CD4-positive, alpha-beta T cell (primary cell): ENCODE measurements around the gene GRB14. TPM values are rescaled to one million over a fixed set of nuclear protein-coding genes. Genes with fewer than 3 reads are reported as not detected.

Source experiments
- ATAC-seq: fragments of 200-7000 bp; cut with Tn5 transposase; one replicate; pipeline ENCODE4 v1.10.0; 2022; ENCODE audit warnings: mild to moderate bottlenecking; ENCODE audit not compliant: poor library complexity
- CTCF ChIA-PET: fragments of 350-600 bp; sonication (Branson Sonifier 250); formaldehyde crosslinking; loops from one replicate; lab custom pipeline; 2021; ENCODE audit warnings: antibody characterized with exemption, inconsistent platforms; lab: Charles Lee
- POLR2A ChIA-PET: fragments of 350-600 bp; sonication (Branson Sonifier 250); formaldehyde crosslinking; loops from one replicate; lab custom pipeline; 2021; ENCODE audit warnings: antibody characterized with exemption, inconsistent platforms; lab: Charles Lee
- DNase-seq, 14 experiments: peaks; one replicate each; pipeline ENCODE4 v3.0.0-alpha.2; 2013 to 2020; ENCODE audit warnings: mixed read lengths in 2 of 14
- H3K27ac ChIP-seq, 2 donors: one replicate each; pipeline versions ENCODE4 v1.5.1 to v1.7.0; 2013; ENCODE audit warnings: low read length in 2 of 2, low read depth in 1 of 2, mild to moderate bottlenecking in 1 of 2
- H3K27me3 ChIP-seq, 2 experiments: 1 replicate in 1 of 2; 2 replicates in 1 of 2; pipeline versions ENCODE4 v1.6.1 to v1.7.0; 2013; ENCODE audit warnings: low read length in 2 of 2, control low read depth in 1 of 2, mild to moderate bottlenecking in 1 of 2, moderate library complexity in 1 of 2; ENCODE audit not compliant: insufficient read depth in 2 of 2, control insufficient read depth in 1 of 2
- H3K36me3 ChIP-seq: one replicate; pipeline ENCODE4 v1.6.1; 2013; ENCODE audit warnings: low read length, control low read depth; ENCODE audit not compliant: insufficient read depth
- H3K4me1 ChIP-seq: one replicate; pipeline ENCODE4 v1.6.1; 2013; ENCODE audit warnings: low read length, control low read depth; ENCODE audit not compliant: insufficient read depth
- H3K4me3 ChIP-seq: one replicate; pipeline ENCODE4 v1.5.1; 2013; ENCODE audit warnings: mild to moderate bottlenecking, low read length, moderate library complexity
- H3K9me3 ChIP-seq, 2 experiments: 1 replicate in 1 of 2; 2 replicates in 1 of 2; pipeline versions ENCODE4 v1.6.1 to v1.7.0; 2013; ENCODE audit warnings: low read length in 2 of 2, mild to moderate bottlenecking in 2 of 2, control low read depth in 1 of 2, moderate library complexity in 1 of 2; ENCODE audit not compliant: control insufficient read depth in 1 of 2, insufficient read depth in 1 of 2
- H3K27ac Mint-ChIP-seq: one replicate; pipeline ENCODE4 v1.8.0; 2020; ENCODE audit warnings: mixed read lengths
- H3K27me3 Mint-ChIP-seq: one replicate; pipeline ENCODE4 v1.8.0; 2021; ENCODE audit warnings: mixed read lengths
- H3K36me3 Mint-ChIP-seq: one replicate; pipeline ENCODE4 v1.8.0; 2021; ENCODE audit warnings: low read depth, mixed read lengths
- H3K4me1 Mint-ChIP-seq: one replicate; pipeline ENCODE4 v1.8.0; 2021; ENCODE audit warnings: low read depth, mixed read lengths
- H3K4me3 Mint-ChIP-seq: one replicate; pipeline ENCODE4 v1.8.0; 2020; ENCODE audit warnings: mild to moderate bottlenecking, mixed read lengths
- H3K9me3 Mint-ChIP-seq: one replicate; pipeline ENCODE4 v1.8.0; 2020; ENCODE audit warnings: mixed read lengths
- intact Hi-C, 2 experiments: fragments of 100-400 bp; cut with DNase I in 1 of 2; cut with micrococcal nuclease in 1 of 2; formaldehyde crosslinking; loops; one replicate each; pipeline versions ENCODE4 v1.15.1 to v1.9.0; 2023 to 2025; cut with DNase I, micrococcal nuclease
- total RNA-seq, 174 experiments: library from RNA in 2 of 174; stranded (reverse) in 2 of 174; gene quantifications; one replicate each; pipeline ENCODE4 v1.2.3 and lab custom pipeline; 2021 to 2026
- TF ChIP-seq, protein P1 (sequence below): fragments of 200-600 bp; IDR thresholded peaks from one replicate; pipeline ENCODE4 v1.8.0; 2022; ENCODE audit warnings: antibody characterized with exemption, mild to moderate bottlenecking

Gene GRB14
- total RNA-seq, 2 experiments from 2014 or later: not detected

DNA sequence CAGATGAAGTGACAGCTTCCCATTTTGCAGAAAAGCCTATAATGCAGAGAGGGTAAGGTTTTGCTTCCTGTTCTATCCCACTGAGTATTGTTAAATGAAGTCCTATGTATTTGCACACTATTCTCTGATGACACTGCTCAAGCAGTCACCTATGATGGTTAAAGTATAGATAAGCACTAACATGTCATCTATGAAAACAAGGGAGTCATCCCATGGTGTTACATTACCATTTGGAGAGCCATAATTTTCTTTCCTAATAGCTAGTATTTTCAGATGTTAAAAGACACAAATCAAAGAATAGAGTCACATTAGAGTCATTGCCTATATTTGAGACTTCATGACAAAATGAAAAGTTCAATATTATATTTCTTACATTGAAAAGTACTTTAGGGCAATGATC is 42.8 kb upstream of the GRB14 start:
- ATAC-seq (no peak), DNase-seq (no peak)
- POLR2A ChIA-PET: no interaction called here
- intact Hi-C loops: no loop called here
- Mint-ChIP-seq H3K27me3 (no peaks in the 10 kb centered on the region), H3K4me1 (no peaks in the 10 kb centered on the region), H3K4me3 (no peak overlapping the region), H3K27ac (no peak overlapping the region), H3K9me3 (no peaks in the 10 kb centered on the region), H3K36me3 (no peaks in the 10 kb centered on the region)
- TF ChIP-seq, protein P1, sequence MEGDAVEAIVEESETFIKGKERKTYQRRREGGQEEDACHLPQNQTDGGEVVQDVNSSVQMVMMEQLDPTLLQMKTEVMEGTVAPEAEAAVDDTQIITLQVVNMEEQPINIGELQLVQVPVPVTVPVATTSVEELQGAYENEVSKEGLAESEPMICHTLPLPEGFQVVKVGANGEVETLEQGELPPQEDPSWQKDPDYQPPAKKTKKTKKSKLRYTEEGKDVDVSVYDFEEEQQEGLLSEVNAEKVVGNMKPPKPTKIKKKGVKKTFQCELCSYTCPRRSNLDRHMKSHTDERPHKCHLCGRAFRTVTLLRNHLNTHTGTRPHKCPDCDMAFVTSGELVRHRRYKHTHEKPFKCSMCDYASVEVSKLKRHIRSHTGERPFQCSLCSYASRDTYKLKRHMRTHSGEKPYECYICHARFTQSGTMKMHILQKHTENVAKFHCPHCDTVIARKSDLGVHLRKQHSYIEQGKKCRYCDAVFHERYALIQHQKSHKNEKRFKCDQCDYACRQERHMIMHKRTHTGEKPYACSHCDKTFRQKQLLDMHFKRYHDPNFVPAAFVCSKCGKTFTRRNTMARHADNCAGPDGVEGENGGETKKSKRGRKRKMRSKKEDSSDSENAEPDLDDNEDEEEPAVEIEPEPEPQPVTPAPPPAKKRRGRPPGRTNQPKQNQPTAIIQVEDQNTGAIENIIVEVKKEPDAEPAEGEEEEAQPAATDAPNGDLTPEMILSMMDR: no peak
- CTCF ChIA-PET: no interaction called here
- Histone ChIP-seq H3K27ac (no peak overlapping the region), H3K36me3 (no peaks in the 10 kb centered on the region), H3K27me3 (no peaks in the 10 kb centered on the region), H3K9me3 (peaks cover 0 to 2% of the 10 kb centered on the region in 2 experiments), H3K4me1 (no peaks in the 10 kb centered on the region), H3K4me3 (no peak overlapping the region)

DNA sequence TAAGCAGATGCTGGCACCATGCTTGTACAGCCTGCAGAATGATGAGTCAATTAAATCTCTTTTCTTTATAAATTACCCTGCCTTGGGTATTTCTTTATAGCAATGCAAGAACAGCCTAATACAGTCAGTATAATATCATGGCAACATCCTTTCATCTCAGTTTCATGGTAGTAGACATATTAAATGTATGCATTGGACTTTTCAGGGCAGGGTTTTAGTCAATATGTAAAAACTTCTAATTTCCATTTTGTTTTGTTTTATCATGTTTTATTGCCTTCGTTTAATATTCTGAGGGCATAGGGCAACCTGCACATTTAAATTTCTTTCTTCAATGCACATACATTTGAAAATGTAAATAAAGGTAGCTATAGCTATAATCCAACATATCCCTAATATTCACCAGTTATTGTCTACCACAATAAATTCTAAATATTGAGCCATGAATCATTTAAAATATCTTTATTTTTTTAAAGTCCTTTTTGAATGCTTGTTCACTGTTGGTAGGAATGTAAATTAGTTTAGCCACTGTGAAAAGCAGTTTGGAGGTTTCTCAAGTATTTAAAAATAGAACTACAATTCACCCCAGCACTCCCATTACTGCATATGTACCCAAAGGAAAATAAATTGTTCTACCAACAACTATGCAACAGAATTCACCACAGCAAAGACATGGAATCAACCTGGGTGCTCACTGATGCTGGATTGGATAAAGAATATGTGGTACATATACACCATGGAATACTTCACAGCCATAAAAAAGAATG is 41.8 kb upstream of the GRB14 start:
- Histone ChIP-seq H3K4me1 (no peaks in the 10 kb centered on the region), H3K9me3 (peaks cover 0 to 2% of the 10 kb centered on the region in 2 experiments), H3K27ac (no peak overlapping the region), H3K36me3 (no peaks in the 10 kb centered on the region), H3K4me3 (no peak overlapping the region), H3K27me3 (no peaks in the 10 kb centered on the region)
- H3K27me3 Mint-ChIP-seq: no peaks in the 10 kb centered on the region
- ChIA-PET CTCF (no interaction called here), POLR2A (no interaction called here)
- ATAC-seq (no peak), DNase-seq (no peak)
- no peaks in the 10 kb centered on the region for H3K4me1 Mint-ChIP-seq
- TF ChIP-seq, protein P1: no peak
- intact Hi-C loops: no loop called here
- no peak overlapping the region for H3K4me3 Mint-ChIP-seq
- no peaks in the 10 kb centered on the region for H3K9me3 Mint-ChIP-seq
- H3K36me3 Mint-ChIP-seq: no peaks in the 10 kb centered on the region
- H3K27ac Mint-ChIP-seq: no peak overlapping the region

DNA sequence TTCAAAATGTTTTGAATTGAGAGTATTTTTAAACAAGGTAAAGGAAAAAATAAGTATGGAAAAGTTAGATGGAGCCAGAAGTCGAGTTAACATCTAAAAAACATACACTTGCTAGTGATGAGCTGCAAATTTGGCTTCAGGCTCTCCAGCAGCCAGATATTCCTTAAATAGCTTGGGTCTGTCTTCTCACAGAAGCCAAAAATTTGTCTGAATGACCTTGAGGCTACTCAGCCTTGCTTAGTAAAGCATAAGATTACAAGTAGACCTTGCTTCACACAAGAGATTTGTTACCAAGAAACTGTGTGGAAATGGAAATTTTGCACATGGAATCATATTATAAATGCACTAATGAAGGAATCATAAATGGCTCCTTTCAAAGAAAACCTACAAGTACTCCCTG is 40.8 kb upstream of the GRB14 start:
- H3K4me3 ChIP-seq: no peak overlapping the region
- intact Hi-C loops: no loop called here
- TF ChIP-seq, protein P1: no peak

More for the DNA sequence above, 40.8 kb upstream of the GRB14 start:
- Mint-ChIP-seq H3K27me3 (no peaks in the 10 kb centered on the region), H3K36me3 (no peaks in the 10 kb centered on the region), H3K4me1 (no peaks in the 10 kb centered on the region), H3K27ac (no peak overlapping the region), H3K4me3 (no peak overlapping the region), H3K9me3 (no peaks in the 10 kb centered on the region)
- no peaks in the 10 kb centered on the region for H3K36me3 ChIP-seq
- H3K27me3 ChIP-seq: no peaks in the 10 kb centered on the region
- H3K4me1 ChIP-seq: no peaks in the 10 kb centered on the region
- DNase-seq (no peak), ATAC-seq (no peak)
- POLR2A ChIA-PET: no interaction called here
- CTCF ChIA-PET: no interaction called here
- H3K9me3 ChIP-seq: peaks cover 0 to 2% of the 10 kb centered on the region in 2 experiments
- H3K27ac ChIP-seq: no peak overlapping the region
